ENCODE results near the gene LAMA5.

DNA sequence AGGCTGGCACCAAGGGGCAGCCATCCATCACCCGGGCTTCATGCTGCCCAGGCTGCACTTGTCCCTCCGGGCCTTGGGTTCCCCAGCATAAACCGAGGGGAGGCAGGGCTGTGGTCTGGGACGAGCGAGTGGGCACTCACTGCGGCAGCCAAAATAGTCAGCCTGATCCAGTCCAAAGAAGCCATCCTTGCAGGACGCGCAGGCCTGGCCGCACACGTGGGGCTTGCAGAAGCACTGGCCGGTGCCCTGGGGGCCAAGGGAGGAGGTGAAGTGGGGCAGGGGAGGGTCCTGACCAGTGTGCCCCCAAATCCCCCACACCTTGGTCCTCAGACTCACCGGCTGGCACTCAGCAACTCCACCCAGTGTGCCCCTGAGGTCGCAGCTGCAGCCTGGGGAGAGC is 32.2 kb downstream of the LAMA5 start:
- TF ChIP-seq CTCF (IDR thresholded peaks at IDR 0.05 in 4 of 5, conservative IDR thresholded peaks at IDR 0.05 in 1 of 5) = no peak
- no peak for TF ChIP-seq POLR2A (IDR thresholded peaks at IDR 0.05)

Measured in gastrocnemius medialis (tissue), 4 donors.